Common myeloid progenitor, CD34-positive (primary cell): ENCODE data around the gene MRPL43.

ENCODE experiments used
- CTCF ChIA-PET: fragments of 350-600 bp; sonication (Branson Sonifier 250); formaldehyde crosslinking; loops from one replicate; lab custom pipeline; 2021; ENCODE audit warnings: antibody characterized with exemption; lab: Charles Lee
- POLR2A ChIA-PET: fragments of 350-600 bp; sonication (Branson Sonifier 250); formaldehyde crosslinking; loops from one replicate; lab custom pipeline; 2021; ENCODE audit warnings: antibody characterized with exemption; lab: Charles Lee
- DNase-seq, 3 donors: peaks; one replicate each; pipeline versions ENCODE4 v3.0.0 to v3.0.0-alpha.2; 2013
- H3K27ac ChIP-seq, 2 experiments: 1 replicate in 1 of 2; 2 replicates in 1 of 2; pipeline ENCODE4 v1.7.0; 2013; ENCODE audit warnings: inconsistent platforms in 2 of 2, low read length in 2 of 2, mild to moderate bottlenecking in 2 of 2, low read depth in 1 of 2, moderate library complexity in 1 of 2; ENCODE audit not compliant: severe bottlenecking in 2 of 2, insufficient read depth in 1 of 2, poor library complexity in 1 of 2
- H3K27me3 ChIP-seq, 5 experiments: replicated peaks in 2 of 5; 1 replicate in 3 of 5; 2 replicates in 2 of 5; pipeline versions ENCODE4 v1.6.1 to v1.7.0; 2013; ENCODE audit warnings: low read length in 4 of 5, mild to moderate bottlenecking in 2 of 5, moderate library complexity in 2 of 5, inconsistent platforms in 1 of 5; ENCODE audit not compliant: insufficient read depth in 5 of 5, control insufficient read depth in 4 of 5
- H3K36me3 ChIP-seq, 4 experiments: 1 replicate in 2 of 4; 2 replicates in 2 of 4; pipeline versions ENCODE4 v1.6.1 to v1.7.0; 2013; ENCODE audit warnings: low read length in 3 of 4, control low read depth in 1 of 4, mild to moderate bottlenecking in 1 of 4; ENCODE audit not compliant: control insufficient read depth in 4 of 4, insufficient read depth in 4 of 4
- H3K4me1 ChIP-seq, 4 experiments: 1 replicate in 3 of 4; 2 replicates in 1 of 4; pipeline versions ENCODE4 v1.6.1 to v1.7.1; 2013; ENCODE audit warnings: low read length in 3 of 4, mild to moderate bottlenecking in 3 of 4, control low read depth in 1 of 4, inconsistent platforms in 1 of 4, moderate library complexity in 1 of 4; ENCODE audit not compliant: control insufficient read depth in 4 of 4, insufficient read depth in 4 of 4; ENCODE audit errors: control extremely low read depth in 1 of 4
- H3K4me3 ChIP-seq, 7 experiments: 1 replicate in 4 of 7; 2 replicates in 3 of 7; pipeline versions ENCODE4 v1.5.1 to v1.7.0; 2013; ENCODE audit warnings: mild to moderate bottlenecking in 7 of 7, low read length in 6 of 7, moderate library complexity in 6 of 7, inconsistent platforms in 2 of 7, low read depth in 2 of 7, control low read depth in 1 of 7; ENCODE audit not compliant: insufficient read depth in 4 of 7, control insufficient read depth in 1 of 7; ENCODE audit errors: extremely low read depth in 1 of 7
- H3K9me3 ChIP-seq, 5 experiments: 1 replicate in 4 of 5; 2 replicates in 1 of 5; pipeline versions ENCODE4 v1.6.1 to v1.7.1; 2013; ENCODE audit warnings: low read length in 4 of 5, mild to moderate bottlenecking in 2 of 5, inconsistent platforms in 1 of 5, low read depth in 1 of 5, moderate library complexity in 1 of 5; ENCODE audit not compliant: control insufficient read depth in 4 of 5, insufficient read depth in 2 of 5; ENCODE audit errors: control extremely low read depth in 1 of 5
- WGBS: methylation state at CpG from one replicate; pipeline ENCODE4 v1.1.5; 2013; ENCODE audit not compliant: insufficient coverage; 5-methylcytosine and 5-hydroxymethylcytosine counted together

Gene MRPL43

GRCh38 chr10:101014230-101014884, 27.1 kb upstream of the MRPL43 start:
- WGBS = 13% methylated on average over 10 of the region's 11 CpGs

GRCh38 chr10:101013365-101013825, 26.1 kb upstream of the MRPL43 start:
- ChIA-PET CTCF (interaction anchor here (1.3 to 7.3 kb wide), 8 partner anchors 15 to 68 kb away, joined by 3 to 311 read pairs (median 40); partner anchors contain the start of genes LZTS2, MRPL43, PDZD7 and SEMA4G), POLR2A (interaction anchor here (0.7 kb wide), 1 partner anchor 33 kb away, joined by 11 read pairs; no protein-coding TSS in a partner anchor)
- no peak for DNase-seq
- no peak overlapping the region for H3K4me3 ChIP-seq
- H3K27me3 ChIP-seq = peaks cover 0 to 21% (median 3%) of the 10 kb centered on the region in 5 experiments
- no peaks in the 10 kb centered on the region for H3K36me3 ChIP-seq
- peaks cover 0 to 21% (median 19%) of the 10 kb centered on the region in 4 experiments for H3K4me1 ChIP-seq
- H3K9me3 ChIP-seq = no peaks in the 10 kb centered on the region
- no peak overlapping the region for H3K27ac ChIP-seq
- 74% methylated on average over 8 of the region's 9 CpGs for WGBS

More at GRCh38 chr10:101014230-101014884, 27.1 kb upstream of the MRPL43 start:
- peaks cover 0 to 31% (median 29%) of the 10 kb centered on the region in 4 experiments for H3K4me1 ChIP-seq
- no peaks in the 10 kb centered on the region for H3K9me3 ChIP-seq
- no peak overlapping the region for H3K4me3 ChIP-seq
- ChIA-PET POLR2A (interaction anchor here (0.7 kb wide), 1 partner anchor 34 kb away, joined by 11 read pairs; no protein-coding TSS in a partner anchor), CTCF (interaction anchor here (0.8 to 7.3 kb wide), 18 partner anchors 14 to 137 kb away, joined by 3 to 311 read pairs (median 6); partner anchors contain the start of genes LZTS2, MRPL43, PDZD7 and SEMA4G)
- DNase-seq = peak; percentile 56 to 71 (median 66)
- no peak overlapping the region for H3K27ac ChIP-seq
- peaks cover 0 to 29% (median 3%) of the 10 kb centered on the region in 5 experiments for H3K27me3 ChIP-seq
- H3K36me3 ChIP-seq = no peaks in the 10 kb centered on the region

GRCh38 chr10:101012525-101013364, 25.4 kb upstream of the MRPL43 start:
- Histone ChIP-seq H3K27ac (no peak overlapping the region), H3K36me3 (no peaks in the 10 kb centered on the region), H3K9me3 (no peaks in the 10 kb centered on the region), H3K4me3 (no peak overlapping the region), H3K27me3 (peaks cover 0 to 15% (median 3%) of the 10 kb centered on the region in 5 experiments), H3K4me1 (peaks cover 0 to 16% (median 14%) of the 10 kb centered on the region in 4 experiments)
- peak; percentile 87 to 90 (median 90) for DNase-seq
- POLR2A ChIA-PET = no interaction called here
- 21% methylated on average over 9 of the region's 14 CpGs for WGBS
- CTCF ChIA-PET = interaction anchor here (0.9 to 7.5 kb wide), 10 partner anchors 15 to 55 kb away, joined by 3 to 152 read pairs (median 4); partner anchors contain the start of genes LZTS2 and SEMA4G

DNA sequence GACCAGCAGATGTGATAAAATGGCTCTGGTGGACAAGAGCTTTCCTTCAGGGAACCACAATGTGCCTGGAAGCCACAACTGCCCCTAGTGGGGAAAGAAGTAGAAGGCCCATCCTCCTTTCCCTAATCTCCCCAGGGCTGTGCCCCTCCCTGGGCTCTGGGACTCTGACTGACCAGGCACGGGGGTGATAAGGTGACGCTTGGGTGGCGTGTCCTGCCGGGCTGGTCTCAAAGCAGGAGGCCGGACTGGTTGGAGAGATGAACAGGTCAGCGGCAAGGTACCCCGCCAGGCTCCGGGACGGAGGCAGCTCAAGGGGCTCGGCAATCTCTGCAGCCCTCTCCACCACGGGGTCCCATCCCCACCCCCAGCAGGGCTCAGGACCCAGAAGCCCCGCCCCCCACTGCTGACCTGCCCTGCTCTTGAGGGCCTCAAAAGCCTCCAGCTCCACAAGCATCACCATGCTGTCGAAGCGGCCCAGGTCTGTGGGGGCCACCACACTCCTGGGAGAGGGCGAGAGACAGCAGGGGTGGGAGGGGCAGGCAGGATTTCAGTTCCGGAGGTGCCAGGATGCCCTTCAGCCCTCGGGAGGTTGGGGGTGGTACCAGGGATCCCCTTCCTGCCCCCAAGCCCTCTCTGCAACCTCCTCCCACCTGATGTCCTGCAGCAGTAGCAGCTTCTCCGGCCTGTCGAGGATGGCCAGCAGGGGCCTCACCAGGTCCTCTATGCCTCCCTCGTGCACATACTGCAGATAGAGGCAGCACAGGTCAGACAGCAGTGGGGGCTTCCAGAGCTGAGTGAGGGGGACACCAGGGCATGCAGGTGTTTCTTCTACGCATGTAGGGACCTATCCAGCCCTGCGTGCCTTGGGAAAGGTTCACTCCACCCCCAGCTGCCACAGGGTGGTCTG, 24.5 kb upstream of the MRPL43 start:
- CTCF ChIA-PET = interaction anchor here (0.9 to 7.5 kb wide), 12 partner anchors 8 to 54 kb away, joined by 3 to 152 read pairs (median 4); partner anchors contain the start of genes LZTS2 and SEMA4G
- 80% methylated on average over 17 of the region's 22 CpGs for WGBS

DNA sequence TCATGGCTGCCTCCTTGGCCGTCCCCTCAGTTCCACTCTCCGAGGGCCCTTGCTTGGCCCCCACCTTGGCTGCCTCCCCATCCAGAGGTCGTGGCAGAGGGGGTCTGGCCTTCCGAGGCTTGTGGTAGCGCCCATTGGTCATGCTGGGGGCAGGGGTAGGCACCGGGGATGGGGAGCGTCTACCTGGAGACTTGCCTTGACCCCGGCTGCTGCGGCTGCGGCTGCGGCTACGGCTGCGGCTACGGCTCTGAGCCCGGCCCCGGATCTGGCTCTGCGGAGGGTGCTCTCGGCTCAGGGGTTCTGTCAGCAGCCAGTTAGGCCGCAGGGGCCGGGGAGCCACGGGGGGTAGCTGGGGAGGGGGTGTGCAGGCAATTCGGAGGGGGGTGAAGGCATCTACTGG, 23.0 kb upstream of the MRPL43 start:
- ChIA-PET POLR2A (no interaction called here), CTCF (interaction anchor here (1.0 to 7.5 kb wide), 4 partner anchors 9 to 41 kb away, joined by 3 to 152 read pairs (median 7); partner anchors contain the start of genes LZTS2 and SEMA4G)
- Histone ChIP-seq H3K27ac (no peak overlapping the region), H3K36me3 (peaks cover 3 to 22% (median 17%) of the 10 kb centered on the region in 4 experiments), H3K4me1 (peaks cover 0 to 16% (median 13%) of the 10 kb centered on the region in 4 experiments), H3K27me3 (no peaks in the 10 kb centered on the region), H3K4me3 (no peak overlapping the region), H3K9me3 (no peaks in the 10 kb centered on the region)
- 96% methylated on average over 15 of the region's 22 CpGs for WGBS
- DNase-seq = no peak

More for the DNA sequence above, 24.5 kb upstream of the MRPL43 start:
- no peak overlapping the region for H3K4me3 ChIP-seq
- H3K4me1 ChIP-seq = peaks cover 0 to 16% (median 13%) of the 10 kb centered on the region in 4 experiments
- no peak overlapping the region for H3K27ac ChIP-seq
- peak in 1 of 3 donors; percentile 24 for DNase-seq
- POLR2A ChIA-PET = interaction anchor here (1.4 kb wide), 1 partner anchor 10 kb away, joined by 5 read pairs; no protein-coding TSS in a partner anchor
- H3K36me3 ChIP-seq = peaks cover 0 to 8% (median 3%) of the 10 kb centered on the region in 4 experiments
- peaks cover 0 to 7% (median 3%) of the 10 kb centered on the region in 5 experiments for H3K27me3 ChIP-seq
- no peaks in the 10 kb centered on the region for H3K9me3 ChIP-seq
